SH-SY5Y (cell line): Measurements from ENCODE around the gene UBE2Q2.

Source experiments
- GATA2 ChIP-seq: IDR thresholded peaks from 2 replicates; pipeline ENCODE4 v1.6.1; 2011; ENCODE audit warnings: mild to moderate bottlenecking, low read depth, low read length
- GATA3 ChIP-seq: IDR thresholded peaks from 2 replicates; pipeline ENCODE4 v1.6.1; 2011; ENCODE audit warnings: low read depth, mild to moderate bottlenecking, low read length, moderate library complexity

UBE2Q2 gene

DNA sequence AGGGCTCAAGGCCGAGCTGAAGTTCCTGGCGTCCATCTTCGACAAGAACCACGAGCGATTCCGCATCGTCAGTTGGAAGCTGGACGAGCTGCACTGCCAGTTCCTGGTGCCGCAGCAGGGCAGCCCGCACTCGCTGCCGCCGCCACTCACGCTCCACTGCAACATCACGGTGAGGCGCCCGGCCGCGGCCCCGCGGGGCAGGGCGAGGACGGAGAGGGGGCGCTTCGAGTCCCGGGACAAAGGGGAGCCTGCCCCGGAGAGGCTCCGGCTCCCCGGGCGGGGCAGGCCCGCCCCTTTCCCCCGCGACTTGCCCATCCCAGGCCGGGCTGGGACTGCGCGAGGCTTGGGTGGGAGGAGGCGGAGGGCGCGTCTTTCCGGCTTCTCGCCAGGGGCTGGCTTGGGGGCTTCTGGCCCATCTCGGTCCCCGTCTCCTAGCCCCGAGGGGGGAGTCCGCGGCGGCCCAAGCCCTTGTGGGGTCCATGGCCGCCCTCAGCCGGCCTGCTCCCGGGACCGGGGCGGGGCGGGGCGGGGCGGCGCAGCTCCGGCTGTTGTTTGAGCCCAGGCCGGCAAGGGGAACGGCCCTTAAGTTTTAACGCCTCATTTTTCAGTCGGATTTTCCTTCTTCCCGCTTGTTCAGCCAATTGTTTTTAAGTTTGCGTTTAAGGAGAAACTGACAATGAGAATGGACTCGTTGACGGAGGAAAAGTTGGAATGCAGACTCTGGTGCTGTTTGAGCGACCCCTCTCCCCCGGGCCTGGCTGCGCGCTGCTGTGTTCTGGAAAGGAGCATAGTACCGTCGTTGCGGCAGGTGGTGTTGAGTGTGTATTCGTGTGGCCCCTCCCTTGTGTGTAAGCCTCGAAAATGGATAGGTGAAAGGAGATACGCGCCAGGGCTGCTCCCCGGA lies 683 bp downstream of the UBE2Q2 start:
- TF ChIP-seq GATA3 (no peak), GATA2 (no peak)

DNA sequence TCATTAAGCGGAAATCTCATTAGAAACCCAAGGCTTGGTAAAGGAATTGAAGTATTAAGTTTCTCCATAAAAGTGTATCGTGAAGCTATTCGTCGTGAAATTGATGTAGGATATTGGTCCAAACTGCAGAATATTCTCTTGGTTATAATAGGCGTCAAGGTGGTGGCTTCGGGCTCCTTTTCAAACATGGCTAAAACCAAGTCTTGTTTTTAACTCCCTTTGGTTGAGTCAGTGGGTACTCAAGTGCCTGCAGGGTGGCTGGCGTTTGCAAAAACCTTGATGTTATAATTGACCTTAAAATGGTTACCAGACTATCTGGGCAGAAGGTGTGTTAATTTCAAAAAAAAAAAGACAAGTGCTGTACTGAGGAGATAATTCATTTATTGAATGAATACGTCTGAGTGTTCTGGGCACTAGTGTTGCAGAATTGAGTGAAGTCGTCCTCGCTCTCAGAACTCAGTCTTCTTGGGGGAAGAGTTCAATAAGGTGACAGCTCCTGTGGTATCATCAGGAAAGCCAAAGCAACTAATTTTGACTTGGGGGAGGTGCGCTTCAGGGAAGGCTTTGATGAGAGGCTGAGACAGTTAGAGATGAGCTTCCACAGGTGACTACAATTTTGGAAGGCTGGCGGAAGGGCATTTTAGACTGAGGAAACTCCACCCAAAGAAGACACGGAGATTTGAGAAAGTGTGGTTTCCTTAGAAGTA lies 1.5 kb downstream of the UBE2Q2 start:
- no peak for TF ChIP-seq GATA3
- TF ChIP-seq GATA2, result no peak

DNA sequence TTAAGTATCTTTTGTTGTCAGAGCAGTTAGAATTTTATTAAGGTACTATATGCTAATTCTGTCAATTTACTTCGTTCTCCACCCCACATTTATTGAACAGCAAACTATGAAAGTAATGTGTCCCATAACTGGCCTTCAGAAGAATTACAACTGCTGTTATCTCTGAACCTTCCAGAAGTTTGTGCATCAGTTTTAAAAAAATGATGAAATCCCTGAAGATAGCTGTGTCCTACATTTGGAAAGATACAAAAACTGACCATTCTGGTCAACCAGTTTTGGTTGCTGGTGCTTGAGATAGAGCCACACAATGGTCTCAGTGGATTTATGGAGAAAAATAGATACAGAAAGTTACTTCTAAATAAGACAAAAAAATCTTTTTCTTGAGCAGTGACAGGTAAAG lies 5.9 kb downstream of the UBE2Q2 start:
- TF ChIP-seq GATA2, result no peak
- TF ChIP-seq GATA3, result no peak

DNA sequence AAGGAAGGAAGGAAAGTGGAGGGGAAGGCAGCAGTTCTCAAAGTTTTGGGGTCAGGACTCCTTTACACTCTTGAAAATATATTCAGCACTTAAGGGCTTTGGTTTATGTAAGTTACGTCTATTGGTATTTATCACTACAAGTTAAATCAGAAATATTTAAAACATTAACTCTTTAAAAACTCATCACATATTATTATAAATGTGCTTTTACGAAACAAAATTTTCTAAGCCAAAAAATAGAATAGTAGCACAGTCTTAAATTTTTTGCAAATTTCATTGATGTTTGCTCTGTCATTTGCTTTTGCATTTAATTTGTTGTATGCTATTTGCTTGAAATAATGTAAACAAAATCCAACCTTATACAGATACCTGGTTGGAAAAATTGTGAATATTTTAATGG lies 7.5 kb downstream of the UBE2Q2 start:
- no peak for TF ChIP-seq GATA3
- no peak for TF ChIP-seq GATA2

DNA sequence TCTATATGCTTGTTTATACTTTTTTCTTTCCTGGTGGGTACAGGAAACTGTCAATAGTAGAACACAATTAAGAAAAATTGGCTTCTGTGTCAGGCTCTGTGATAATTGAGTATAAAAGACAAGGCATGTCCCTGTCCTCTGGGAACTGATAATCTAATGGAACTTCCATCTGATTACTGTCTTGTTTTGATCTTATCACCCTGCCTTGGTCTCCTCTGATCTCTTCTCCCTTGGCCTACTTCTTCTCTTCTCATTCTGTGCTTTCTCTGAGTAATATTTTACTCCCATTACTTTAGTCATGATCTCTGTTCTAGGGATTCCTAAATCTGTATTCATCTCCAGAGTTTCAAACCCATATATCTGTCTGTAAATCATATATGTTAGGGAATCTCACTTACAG lies 14.6 kb downstream of the UBE2Q2 start:
- TF ChIP-seq GATA2 (no peak), GATA3 (no peak)

DNA sequence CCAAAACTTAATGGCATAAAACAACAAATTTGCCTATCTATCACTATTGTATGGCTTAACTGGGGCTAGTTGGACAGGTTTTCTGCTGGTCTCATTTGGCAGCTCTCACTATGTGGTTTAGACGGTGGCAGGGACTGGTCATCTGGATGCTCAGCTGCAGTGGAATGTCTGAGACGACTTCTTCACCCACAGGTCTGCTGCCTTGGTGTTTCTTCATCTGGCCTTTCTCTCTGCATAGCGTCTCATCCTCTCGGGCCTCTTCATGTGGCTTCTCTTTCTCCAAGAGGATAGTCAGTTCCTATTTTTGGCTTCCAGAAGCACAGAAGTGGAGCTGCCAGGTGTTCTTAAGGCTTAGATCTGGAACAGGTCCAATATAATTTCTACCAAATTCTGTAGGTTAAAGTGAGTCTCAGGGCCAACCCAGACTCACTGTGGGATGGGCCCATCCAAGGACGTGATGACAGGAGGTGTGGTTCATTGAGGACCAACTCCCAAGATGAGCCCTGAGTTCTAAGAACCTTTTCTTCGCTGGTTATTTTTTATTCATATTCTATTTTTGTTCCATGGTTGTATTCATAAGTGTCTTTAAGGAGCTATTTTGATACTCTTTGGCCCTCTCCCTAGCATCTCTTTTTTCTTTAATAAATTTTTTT lies 18.6 kb downstream of the UBE2Q2 start:
- TF ChIP-seq GATA2 (no peak), GATA3 (no peak)

DNA sequence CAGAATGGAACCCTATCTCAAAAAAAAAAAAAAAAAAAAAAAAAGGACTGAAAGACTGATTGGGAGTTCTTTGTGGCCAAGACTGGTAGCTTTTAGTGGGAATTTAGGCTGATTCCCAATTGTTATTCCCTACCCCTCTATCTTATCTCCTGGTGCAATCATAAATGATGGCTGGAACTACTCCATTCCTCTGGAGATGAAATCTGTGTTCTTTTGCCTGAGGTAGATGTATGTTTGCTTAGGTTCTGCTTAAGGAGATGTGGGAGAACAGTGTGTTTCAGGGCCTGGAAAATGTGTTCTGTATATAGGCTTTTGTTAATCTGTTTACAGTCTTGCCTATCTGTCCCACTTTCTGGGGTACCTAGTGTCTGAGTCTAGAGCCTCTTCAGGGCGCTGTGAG lies 19.5 kb downstream of the UBE2Q2 start:
- TF ChIP-seq GATA2 (no peak), GATA3 (no peak)

DNA sequence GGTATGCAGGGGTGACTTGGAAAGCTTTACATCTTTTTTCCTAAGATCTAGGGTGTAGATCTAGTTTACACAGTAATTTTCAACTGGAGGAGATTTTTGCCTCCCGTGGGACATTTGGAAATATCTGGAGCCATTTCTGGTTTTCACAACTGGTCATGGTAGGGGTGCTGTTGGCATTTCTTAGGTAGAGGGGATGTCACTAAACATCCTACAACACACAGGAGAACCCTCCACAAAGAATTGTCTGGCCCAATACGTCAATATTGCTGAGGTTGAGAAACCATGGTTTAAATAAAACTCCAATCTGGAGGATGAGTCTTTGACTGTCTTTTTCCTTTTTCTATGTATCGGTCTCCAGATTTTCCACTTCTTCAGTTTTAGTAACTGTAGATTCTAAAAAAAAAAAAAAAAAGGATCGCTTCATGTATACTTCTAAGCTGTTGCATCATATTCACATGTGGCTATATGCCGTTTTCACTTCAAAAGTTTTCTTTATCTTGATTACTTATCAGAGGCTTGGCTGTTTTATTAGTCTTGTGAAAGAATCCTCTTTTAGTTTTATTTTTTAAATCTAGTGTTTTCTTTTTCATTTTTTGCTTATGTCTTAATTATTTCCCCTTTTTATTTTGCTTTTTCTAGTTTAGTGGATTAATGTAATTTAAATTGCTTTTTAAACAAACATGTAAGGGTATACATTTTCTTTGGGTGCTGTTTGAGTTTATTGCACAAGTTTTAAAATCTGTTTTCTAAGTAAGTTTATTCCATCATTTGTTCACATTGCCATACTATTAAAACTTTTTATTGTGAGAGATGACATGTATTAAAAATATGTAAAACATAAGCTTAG lies 21.2 kb downstream of the UBE2Q2 start:
- TF ChIP-seq GATA2 (no peak), GATA3 (no peak)

DNA sequence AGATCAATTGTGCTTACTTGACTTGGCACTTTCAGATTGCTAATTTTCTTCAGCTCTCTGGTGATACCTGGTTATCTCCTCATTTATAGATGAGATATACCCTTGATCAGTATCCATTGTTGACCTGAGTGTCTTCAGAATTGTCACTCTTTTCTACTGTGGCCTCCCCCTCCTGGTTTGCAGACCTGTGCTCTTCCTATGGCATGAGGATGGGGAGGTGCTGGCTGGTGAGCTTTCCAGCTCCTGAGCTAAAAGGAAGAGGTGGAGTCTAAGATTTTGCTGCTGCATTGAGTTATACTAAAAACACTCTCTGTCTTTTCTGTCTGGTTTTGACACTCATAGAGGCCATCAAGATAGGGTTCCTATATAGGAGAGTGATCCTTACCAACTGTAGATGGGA lies 23.7 kb downstream of the UBE2Q2 start:
- TF ChIP-seq GATA2 (no peak), GATA3 (no peak)

DNA sequence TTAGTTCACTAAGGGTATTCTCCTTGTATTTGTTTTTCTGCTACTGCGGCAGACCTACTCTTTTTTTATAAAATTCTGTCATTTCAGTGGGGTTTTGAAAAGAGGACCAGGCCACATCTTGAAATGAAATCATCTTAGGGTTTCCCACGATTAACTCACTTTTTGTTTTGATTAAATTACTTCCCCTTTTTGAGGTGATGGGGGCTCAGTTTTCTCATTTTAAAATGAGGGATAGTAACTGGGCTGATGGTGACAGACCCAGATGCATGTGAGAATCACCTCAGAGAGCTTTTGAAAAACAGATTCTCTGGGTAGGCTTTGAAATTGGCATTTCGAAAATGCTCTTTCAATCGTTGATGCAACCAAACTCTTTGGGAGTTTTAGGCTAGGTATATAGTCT lies 24.2 kb downstream of the UBE2Q2 start:
- TF ChIP-seq GATA3 (no peak), GATA2 (no peak)

DNA sequence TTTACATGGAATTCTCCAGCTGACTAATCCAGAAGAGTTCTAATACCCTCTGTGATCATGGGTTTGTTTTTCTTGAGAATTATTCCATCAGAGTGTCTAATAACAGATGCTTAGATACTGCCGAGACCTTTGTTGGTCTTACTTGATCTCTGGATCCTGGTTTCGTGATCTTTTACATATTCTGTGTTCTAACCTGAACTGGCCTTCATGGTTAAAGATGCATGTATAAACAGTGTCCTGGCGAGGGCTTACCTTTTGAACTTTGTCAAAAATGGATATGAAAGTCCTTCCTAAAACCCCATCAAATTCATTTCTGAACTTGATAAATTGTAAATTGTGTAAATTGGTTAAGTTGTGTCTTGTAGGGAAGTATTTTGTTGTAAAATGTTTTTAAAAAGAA lies 24.8 kb downstream of the UBE2Q2 start:
- TF ChIP-seq GATA2 (no peak), GATA3 (no peak)

DNA sequence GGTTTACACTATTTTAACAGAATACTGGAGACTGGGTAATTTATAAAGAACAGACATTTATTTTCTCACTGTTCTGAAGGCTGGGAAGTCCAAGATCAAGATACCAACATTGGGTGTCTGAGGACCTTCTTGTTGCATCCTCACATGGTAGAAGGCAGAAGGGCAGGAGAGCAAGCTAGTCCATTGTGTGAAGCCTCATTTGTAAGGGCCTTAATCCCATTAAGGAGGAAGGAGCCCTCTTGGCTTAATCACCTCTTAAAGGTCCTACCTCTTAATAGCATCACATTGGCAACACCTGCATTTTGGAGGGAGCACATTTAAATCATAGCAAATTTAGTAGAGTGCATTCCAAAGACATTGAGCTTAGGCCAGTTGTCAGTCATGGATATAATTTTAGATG lies 26.2 kb downstream of the UBE2Q2 start:
- no peak for TF ChIP-seq GATA2
- TF ChIP-seq GATA3, result no peak

DNA sequence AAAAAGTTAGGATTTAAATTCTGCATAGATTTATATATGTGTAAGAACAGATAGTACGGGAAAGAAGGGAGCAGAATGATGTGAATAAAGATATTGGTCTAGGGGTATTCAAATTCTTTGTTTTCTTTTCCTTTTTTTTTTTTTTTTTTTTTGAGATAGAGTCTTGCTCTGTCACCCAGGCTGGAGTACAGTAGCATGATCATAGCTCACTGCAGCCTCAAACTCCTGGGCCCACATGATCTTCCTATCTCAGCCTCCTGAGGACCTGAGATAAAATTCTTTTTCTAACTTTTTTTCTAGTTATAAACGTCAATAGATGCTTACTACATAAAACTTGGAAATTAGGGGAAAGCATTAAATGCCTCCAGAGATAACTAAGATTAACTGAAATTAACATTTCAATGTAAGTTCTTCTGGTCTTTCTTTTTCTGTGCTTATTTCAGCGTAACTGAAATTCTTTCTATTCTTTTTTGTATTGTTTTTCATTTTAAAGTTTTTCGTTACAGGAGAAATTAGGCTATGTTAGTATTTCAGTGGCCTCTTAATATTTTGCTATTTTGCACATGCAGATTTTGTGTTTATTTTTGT lies 29.2 kb downstream of the UBE2Q2 start:
- TF ChIP-seq GATA2 (no peak), GATA3 (no peak)

DNA sequence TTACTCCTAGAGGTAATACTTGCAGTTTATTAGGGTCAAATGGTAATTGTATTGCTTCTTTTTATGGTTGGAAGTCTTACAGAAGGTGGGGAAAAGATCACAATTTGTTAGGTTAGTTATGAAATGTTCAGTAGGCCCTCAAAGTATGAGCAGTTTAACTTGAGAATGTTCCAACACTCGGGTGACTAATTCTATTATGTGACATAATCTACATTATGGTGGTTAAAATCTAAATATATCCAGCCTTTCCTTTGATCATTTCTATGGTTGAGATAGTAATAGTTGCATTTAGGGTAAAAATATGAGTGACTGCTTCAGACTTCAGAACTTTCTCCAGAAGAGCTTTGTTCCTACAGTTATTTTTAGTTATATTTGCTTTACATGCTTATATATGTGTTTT lies 40.8 kb downstream of the UBE2Q2 start:
- TF ChIP-seq GATA2 (no peak), GATA3 (no peak)
